SJSA1 (cell line): ENCODE results near the gene CHCHD1. TPM values are rescaled to one million over a fixed set of nuclear protein-coding genes. Genes with fewer than 3 reads are reported as not detected.
"Not testable (repeated sequence)": the region's sequence is repeated elsewhere in the genome, so short reads cannot be mapped to it uniquely, and the experiment has no call there.

ENCODE experiments used
- DNase-seq, 2 experiments: peaks; one replicate each; pipeline ENCODE4 v3.0.0-alpha.2; 2015 to 2020; ENCODE audit warnings: low spot score in 2 of 2, low read depth in 1 of 2
- H3K27ac ChIP-seq: fragments of 250-450 bp; sonication (Bioruptor Pico); 2 replicates; pipeline ENCODE4 v1.5.1; 2020; ENCODE audit warnings: mild to moderate bottlenecking, moderate library complexity
- H3K27me3 ChIP-seq: fragments of 250-450 bp; sonication (Bioruptor Pico); replicated peaks from 2 replicates; pipeline ENCODE4 v1.5.1; 2020; ENCODE audit warnings: mild to moderate bottlenecking, moderate library complexity
- H3K36me3 ChIP-seq: fragments of 250-450 bp; sonication (Bioruptor Pico); 2 replicates; pipeline ENCODE4 v1.5.1; 2020; ENCODE audit warnings: mild to moderate bottlenecking
- H3K4me1 ChIP-seq: fragments of 250-450 bp; sonication (Bioruptor Pico); replicated peaks from 2 replicates; pipeline ENCODE4 v1.6.1; 2021; ENCODE audit warnings: mild to moderate bottlenecking
- H3K4me3 ChIP-seq: fragments of 250-450 bp; sonication (Bioruptor Pico); 2 replicates; pipeline ENCODE4 v1.5.1; 2020; ENCODE audit warnings: mild to moderate bottlenecking
- H3K9me3 ChIP-seq: fragments of 250-450 bp; sonication (Bioruptor Pico); replicated peaks from 2 replicates; pipeline ENCODE4 v1.5.1; 2020; ENCODE audit warnings: mild to moderate bottlenecking
- total RNA-seq: library from RNA; depleted of rRNA; stranded (reverse); fragments of >200 nt; shearing (Covaris generic); gene quantifications from 2 replicates; pipeline ENCODE4 v1.2.3, GENCODE V29; 2014

The CHCHD1 gene
- total RNA-seq, 1 experiment from 2014 or later, result 54.4 TPM

DNA sequence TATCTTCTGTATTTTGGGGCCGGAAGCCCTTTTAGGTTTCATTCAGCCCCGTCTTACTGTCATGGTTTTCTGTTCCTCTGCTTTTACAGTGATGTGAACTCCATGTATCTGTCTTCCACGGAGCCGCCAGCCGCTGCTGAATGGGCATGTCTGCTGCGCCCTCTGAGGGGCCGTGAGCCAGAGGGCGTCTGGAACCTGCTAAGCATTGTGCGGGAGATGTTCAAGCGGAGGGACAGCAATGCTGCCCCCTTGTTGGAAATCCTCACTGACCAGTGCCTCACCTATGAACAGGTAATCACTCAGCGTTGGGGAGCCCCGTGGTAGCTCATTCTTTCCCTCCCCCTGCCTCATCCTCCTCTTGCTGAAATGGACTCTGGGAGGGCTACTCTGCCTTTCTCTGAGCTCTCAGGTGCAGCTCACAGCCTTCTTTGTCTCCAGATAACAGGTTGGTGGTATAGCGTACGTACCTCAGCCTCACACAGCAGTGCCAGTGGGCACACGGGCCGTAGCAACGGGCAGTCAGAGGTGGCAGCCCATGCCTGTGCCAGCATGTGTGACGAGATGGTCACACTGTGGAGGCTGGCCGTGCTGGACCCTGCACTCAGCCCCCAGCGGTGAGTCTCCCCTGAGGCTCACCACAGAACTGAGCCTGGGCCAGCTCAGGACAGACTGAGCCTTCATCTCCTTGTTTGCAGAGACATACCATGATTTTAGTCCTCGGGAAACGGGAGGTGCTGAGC, 9.2 kb downstream of the CHCHD1 start:
- H3K4me3 ChIP-seq, result no peak overlapping the region
- no peak overlapping the region for H3K27ac ChIP-seq
- H3K27me3 ChIP-seq, result no peaks in the 10 kb centered on the region
- peaks cover 70% of the 10 kb centered on the region for H3K36me3 ChIP-seq
- H3K4me1 ChIP-seq, result peaks cover 10% of the 10 kb centered on the region; the same call in 1 of the 2 replicates
- H3K9me3 ChIP-seq, result no peaks in the 10 kb centered on the region
- DNase-seq, result no peak

DNA sequence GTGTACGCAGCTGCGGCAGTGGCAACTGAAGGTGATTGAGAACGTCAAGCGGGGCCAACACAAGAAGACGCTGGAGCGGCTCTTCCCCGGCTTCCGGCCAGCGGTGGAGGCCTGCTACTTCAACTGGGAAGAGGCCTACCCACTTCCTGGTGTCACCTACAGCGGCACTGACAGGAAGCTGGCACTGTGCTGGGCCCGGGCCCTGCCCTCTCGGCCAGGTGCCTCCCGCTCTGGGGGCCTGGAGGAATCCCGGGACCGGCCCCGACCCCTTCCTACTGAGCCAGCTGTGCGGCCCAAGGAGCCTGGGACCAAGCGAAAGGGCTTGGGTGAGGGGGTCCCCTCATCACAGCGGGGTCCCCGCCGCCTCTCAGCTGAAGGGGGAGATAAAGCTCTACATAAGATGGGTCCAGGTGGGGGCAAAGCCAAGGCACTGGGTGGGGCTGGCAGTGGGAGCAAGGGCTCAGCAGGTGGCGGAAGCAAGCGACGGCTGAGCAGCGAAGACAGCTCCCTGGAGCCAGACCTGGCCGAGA, 10.1 kb downstream of the CHCHD1 start:
- Histone ChIP-seq H3K27me3 (no peaks in the 10 kb centered on the region), H3K4me3 (no peak overlapping the region), H3K36me3 (peaks cover 78% of the 10 kb centered on the region), H3K27ac (no peak overlapping the region), H3K9me3 (no peaks in the 10 kb centered on the region), H3K4me1 (peaks cover 5% of the 10 kb centered on the region; the same call in 1 of the 2 replicates)
- DNase-seq, result no peak

DNA sequence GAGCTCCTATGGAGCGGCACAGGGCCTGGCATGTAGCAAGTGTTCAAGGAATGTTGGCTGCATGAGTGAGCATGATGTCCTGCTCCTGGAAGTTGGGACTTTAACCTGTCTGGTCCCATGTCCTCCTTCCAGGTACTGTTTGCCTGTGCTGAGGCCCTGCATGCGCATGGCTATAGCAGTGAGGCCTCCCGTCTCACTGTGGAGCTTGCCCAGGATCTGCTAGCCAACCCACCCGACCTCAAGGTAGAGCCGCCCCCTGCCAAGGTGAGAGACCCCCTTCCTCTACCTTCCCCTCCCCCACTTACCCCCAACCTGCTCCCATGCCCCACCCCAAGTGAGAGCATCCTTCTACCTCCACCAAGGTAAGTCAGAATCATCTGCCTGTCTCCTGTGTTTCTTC, 11.6 kb downstream of the CHCHD1 start:
- Histone ChIP-seq H3K36me3 (peaks cover 87% of the 10 kb centered on the region), H3K27me3 (no peaks in the 10 kb centered on the region), H3K27ac (no peak overlapping the region), H3K4me3 (no peak overlapping the region), H3K9me3 (no peaks in the 10 kb centered on the region), H3K4me1 (no peaks in the 10 kb centered on the region)
- no peak for DNase-seq

DNA sequence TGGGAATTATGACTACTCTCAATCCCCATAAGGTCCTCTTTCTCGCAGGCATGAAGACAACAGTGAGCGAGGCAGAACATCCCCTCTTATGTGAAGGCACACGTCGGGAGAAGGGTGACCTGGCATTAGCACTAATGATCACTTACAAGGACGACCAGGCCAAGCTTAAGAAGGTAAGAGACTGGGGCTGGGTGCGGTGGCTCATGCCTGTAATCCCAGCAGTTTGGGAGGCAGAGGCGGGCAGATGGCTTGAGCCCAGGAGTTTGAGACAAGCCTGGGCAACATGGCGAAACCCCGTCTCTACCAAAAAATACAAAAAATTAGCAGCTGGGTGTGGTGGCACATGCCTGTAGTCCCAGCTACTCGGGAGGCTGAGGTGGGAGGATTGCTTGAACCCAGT, 13.6 kb downstream of the CHCHD1 start:
- H3K27me3 ChIP-seq, H3K9me3 ChIP-seq, H3K4me1 ChIP-seq, H3K27ac ChIP-seq, DNase-seq, H3K4me3 ChIP-seq: not testable (repeated sequence)
- H3K36me3 ChIP-seq, result peaks cover 92% of the 10 kb centered on the region

DNA sequence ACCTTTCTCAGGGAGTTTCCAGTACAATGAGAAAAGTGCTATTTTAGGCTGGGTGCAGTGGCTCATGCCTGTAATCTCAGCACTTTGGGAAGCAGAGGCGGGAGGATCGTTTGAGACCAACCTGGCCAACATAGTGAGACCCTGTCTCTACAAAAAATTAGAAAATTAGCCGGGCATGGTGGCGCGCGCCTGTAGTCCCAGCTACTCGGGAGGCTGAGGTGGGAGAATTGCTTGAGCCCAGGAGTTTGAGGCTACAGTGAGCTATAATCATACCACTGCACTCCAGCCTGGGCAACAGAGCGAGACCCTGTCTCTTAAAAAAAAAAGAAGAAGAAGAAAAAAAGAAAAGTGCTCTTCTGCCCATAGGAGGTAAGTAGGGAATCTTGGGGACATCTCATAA, 14.2 kb downstream of the CHCHD1 start:
- H3K4me1 ChIP-seq, H3K9me3 ChIP-seq, H3K27me3 ChIP-seq, DNase-seq, H3K4me3 ChIP-seq, H3K27ac ChIP-seq: not testable (repeated sequence)
- H3K36me3 ChIP-seq, result peaks cover 89% of the 10 kb centered on the region

DNA sequence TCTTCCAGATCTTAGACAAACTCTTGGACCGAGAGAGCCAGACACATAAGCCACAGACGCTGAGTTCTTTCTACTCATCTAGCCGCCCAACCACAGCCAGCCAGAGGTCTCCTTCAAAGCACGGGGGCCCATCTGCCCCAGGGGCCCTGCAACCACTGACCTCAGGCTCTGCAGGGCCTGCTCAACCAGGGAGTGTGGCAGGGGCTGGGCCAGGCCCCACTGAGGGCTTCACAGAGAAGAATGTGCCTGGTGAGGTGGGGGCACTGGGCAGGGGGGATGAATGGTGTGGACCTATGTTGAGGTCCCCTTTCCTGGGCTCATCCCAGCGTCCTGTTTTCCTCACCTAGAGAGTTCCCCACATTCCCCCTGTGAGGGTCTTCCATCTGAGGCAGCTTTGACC, 14.9 kb downstream of the CHCHD1 start:
- peaks cover 89% of the 10 kb centered on the region for H3K36me3 ChIP-seq
- H3K4me3 ChIP-seq, result no peak overlapping the region
- no peaks in the 10 kb centered on the region; the same call in 1 of the 2 replicates for H3K9me3 ChIP-seq
- H3K4me1 ChIP-seq, result no peaks in the 10 kb centered on the region
- H3K27ac ChIP-seq, result no peak overlapping the region
- no peak for DNase-seq
- H3K27me3 ChIP-seq, result no peaks in the 10 kb centered on the region

DNA sequence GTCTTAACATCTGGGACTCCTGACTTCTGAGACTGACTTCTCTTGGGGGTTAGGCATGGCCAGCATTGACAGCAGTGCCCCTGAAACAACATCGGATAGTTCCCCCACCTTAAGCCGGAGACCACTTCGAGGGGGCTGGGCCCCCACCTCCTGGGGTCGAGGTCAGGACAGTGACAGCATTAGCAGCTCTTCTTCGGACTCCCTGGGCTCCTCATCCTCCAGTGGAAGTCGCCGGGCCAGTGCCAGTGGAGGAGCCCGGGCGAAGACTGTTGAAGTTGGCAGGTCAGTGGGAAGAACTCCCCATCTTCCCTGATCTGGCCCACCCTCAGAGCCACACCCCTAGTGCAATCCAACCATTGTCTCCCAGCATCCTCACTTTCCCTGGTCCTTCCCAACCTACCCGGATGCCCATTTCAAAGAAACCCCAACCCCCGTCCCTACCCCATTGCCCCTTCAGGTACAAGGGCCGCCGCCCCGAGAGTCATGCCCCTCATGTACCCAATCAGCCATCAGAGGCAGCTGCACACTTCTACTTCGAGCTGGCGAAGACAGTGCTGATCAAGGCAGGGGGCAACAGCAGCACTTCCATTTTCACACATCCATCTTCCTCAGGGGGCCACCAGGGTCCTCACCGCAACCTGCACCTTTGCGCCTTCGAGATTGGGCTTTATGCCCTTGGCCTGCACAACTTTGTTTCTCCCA, 15.6 kb downstream of the CHCHD1 start:
- H3K9me3 ChIP-seq, result no peaks in the 10 kb centered on the region; the same call in 1 of the 2 replicates
- no peak overlapping the region for H3K27ac ChIP-seq
- DNase-seq, result no peak
- H3K36me3 ChIP-seq, result peaks cover 89% of the 10 kb centered on the region
- no peak overlapping the region for H3K4me3 ChIP-seq
- H3K27me3 ChIP-seq, result no peaks in the 10 kb centered on the region
- H3K4me1 ChIP-seq, result no peaks in the 10 kb centered on the region

DNA sequence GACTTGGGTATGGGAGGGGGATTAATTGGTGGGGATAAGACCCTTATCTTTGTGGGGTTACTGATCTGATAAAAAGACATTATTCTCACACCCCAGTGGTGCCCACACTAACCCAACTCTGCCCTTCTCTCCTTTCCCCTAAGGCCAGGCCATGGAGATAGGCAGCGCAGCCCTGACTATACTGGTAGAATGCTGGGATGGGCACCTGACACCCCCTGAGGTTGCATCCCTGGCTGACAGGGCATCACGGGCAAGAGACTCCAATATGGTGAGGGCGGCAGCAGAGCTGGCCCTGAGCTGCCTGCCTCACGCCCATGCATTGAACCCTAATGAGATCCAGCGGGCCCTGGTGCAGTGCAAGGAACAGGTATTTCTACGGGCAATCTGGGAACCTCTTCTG, 16.2 kb downstream of the CHCHD1 start:
- Histone ChIP-seq H3K36me3 (peaks cover 89% of the 10 kb centered on the region), H3K27me3 (no peaks in the 10 kb centered on the region), H3K9me3 (no peaks in the 10 kb centered on the region; the same call in 1 of the 2 replicates), H3K27ac (no peak overlapping the region), H3K4me3 (no peak overlapping the region), H3K4me1 (no peaks in the 10 kb centered on the region)
- DNase-seq, result no peak

DNA sequence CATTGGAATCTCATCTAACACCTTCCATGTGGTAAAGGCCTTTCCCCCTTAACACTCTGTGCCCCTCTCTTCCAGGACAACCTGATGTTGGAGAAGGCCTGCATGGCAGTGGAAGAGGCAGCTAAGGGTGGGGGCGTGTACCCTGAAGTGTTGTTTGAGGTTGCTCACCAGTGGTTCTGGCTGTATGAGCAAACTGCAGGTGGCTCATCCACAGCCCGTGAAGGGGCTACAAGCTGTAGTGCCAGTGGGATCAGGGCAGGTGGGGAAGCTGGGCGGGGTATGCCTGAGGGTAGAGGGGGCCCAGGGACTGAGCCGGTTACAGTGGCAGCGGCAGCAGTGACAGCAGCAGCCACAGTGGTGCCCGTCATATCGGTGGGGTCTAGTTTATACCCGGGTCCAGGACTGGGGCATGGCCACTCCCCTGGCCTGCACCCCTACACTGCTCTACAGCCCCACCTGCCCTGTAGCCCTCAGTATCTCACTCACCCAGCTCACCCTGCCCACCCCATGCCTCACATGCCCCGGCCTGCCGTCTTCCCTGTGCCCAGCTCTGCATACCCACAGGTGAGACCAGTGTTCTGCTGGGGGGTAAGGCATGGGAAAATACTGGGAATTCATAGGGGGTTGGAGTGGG, 17.2 kb downstream of the CHCHD1 start:
- no peak overlapping the region for H3K4me3 ChIP-seq
- no peak overlapping the region for H3K27ac ChIP-seq
- no peak for DNase-seq
- no peaks in the 10 kb centered on the region; the same call in 1 of the 2 replicates for H3K9me3 ChIP-seq
- no peaks in the 10 kb centered on the region for H3K4me1 ChIP-seq
- peaks cover 91% of the 10 kb centered on the region for H3K36me3 ChIP-seq
- no peaks in the 10 kb centered on the region for H3K27me3 ChIP-seq

DNA sequence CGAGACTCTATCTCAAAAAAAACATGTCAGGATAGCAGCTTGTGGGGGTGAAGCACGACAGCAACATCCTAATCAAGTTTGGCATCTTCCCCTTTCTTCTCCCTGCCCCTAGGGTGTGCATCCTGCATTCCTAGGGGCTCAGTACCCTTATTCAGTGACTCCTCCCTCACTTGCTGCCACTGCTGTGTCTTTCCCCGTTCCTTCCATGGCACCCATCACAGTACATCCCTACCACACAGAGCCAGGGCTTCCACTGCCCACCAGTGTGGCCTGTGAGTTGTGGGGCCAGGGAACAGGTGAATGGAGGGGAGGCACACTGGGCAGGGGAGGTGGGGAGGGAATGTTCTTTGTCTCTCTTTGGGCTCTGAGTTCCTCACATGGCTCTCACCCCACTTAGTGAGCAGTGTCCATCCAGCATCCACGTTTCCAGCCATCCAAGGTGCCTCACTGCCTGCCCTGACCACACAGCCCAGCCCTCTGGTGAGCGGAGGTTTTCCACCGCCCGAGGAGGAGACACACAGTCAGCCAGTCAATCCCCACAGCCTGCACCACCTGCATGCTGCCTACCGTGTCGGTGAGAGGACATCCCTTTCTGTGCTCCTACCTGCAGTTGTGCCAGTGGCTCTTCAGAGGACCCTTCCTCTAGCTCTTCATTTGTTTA, 18.2 kb downstream of the CHCHD1 start:
- no peaks in the 10 kb centered on the region for H3K4me1 ChIP-seq
- H3K36me3 ChIP-seq, result peaks cover 90% of the 10 kb centered on the region
- H3K27me3 ChIP-seq, result no peaks in the 10 kb centered on the region
- no peak for DNase-seq
- H3K27ac ChIP-seq, result no peak overlapping the region
- H3K9me3 ChIP-seq, result no peaks in the 10 kb centered on the region; the same call in 1 of the 2 replicates
- H3K4me3 ChIP-seq, result no peak overlapping the region

DNA sequence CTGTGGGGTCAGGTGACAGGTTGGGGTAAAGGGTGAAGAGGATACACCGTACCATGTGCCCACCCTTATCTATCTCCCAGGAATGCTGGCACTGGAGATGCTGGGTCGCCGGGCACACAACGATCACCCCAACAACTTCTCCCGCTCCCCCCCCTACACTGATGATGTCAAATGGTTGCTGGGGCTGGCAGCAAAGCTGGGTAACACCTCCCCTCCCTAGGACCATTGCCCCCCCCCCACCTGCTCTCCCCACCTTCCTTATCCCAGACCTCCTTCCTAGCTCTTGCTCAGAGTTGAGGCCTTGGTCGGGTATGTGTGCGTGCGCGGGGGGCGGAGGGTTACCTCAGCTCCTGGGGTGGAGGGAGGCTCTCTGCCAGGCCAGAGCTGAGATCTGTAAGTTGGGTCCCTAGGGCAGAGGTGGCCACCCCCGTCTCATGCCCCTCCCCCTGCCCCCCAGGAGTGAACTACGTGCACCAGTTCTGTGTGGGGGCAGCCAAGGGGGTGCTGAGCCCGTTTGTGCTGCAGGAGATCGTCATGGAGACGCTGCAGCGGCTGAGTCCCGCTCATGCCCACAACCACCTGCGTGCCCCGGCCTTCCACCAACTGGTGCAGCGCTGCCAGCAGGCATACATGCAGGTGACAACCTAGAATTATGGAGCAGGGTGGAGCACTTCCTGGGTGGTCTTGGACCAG, 18.9 kb downstream of the CHCHD1 start:
- no peaks in the 10 kb centered on the region for H3K27me3 ChIP-seq
- no peak for DNase-seq
- H3K27ac ChIP-seq, result no peak overlapping the region
- no peaks in the 10 kb centered on the region; the same call in 1 of the 2 replicates for H3K9me3 ChIP-seq
- H3K36me3 ChIP-seq, result peaks cover 90% of the 10 kb centered on the region
- H3K4me3 ChIP-seq, result no peak overlapping the region
- H3K4me1 ChIP-seq, result no peaks in the 10 kb centered on the region

DNA sequence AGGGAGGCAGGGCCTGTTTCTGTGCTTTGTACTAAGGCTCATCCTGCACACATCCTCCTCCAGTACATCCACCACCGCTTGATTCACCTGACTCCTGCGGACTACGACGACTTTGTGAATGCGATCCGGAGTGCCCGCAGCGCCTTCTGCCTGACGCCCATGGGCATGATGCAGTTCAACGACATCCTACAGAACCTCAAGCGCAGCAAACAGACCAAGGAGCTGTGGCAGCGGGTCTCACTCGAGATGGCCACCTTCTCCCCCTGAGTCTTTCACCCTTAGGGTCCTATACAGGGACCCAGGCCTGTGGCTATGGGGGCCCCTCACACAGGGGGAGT, 19.4 kb downstream of the CHCHD1 start:
- H3K4me3 ChIP-seq, result no peak overlapping the region
- H3K4me1 ChIP-seq, result no peaks in the 10 kb centered on the region
- no peaks in the 10 kb centered on the region; the same call in 1 of the 2 replicates for H3K9me3 ChIP-seq
- DNase-seq, result no peak
- peaks cover 94% of the 10 kb centered on the region for H3K36me3 ChIP-seq
- no peaks in the 10 kb centered on the region for H3K27me3 ChIP-seq
- H3K27ac ChIP-seq, result no peak overlapping the region
